H1 (cell line): Measurements from ENCODE around the gene SEPTIN5. TPM values are rescaled to one million over a fixed set of nuclear protein-coding genes. Genes with fewer than 3 reads are reported as not detected.

Source experiments
- CTCF ChIA-PET: fragments of 300-600 bp; sonication (Branson Sonifier 250); formaldehyde crosslinking; loops from one replicate; lab custom pipeline; 2021; ENCODE audit not compliant: partially characterized antibody; lab: Charles Lee
- POLR2A ChIA-PET: fragments of 300-600 bp; sonication (Branson Sonifier 250); formaldehyde crosslinking; loops from one replicate; lab custom pipeline; 2021; ENCODE audit warnings: inconsistent platforms; ENCODE audit not compliant: partially characterized antibody; lab: Charles Lee
- DNase-seq, 2 experiments: peaks; one replicate each; pipeline versions ENCODE4 v3.0.0 to v3.0.0-alpha.2; 2010 to 2022; ENCODE audit warnings: low spot score in 2 of 2, low read depth in 1 of 2, mixed read lengths in 1 of 2
- FAIRE-seq: peaks from 2 replicates; lab custom pipeline; 2011; peaks lifted over from hg19 to GRCh38; lab: Jason Lieb, UNC
- H2AFZ ChIP-seq: 2 replicates; pipeline ENCODE4 v1.8.1; 2012; ENCODE audit warnings: low read length, inconsistent platforms
- H2AK5ac ChIP-seq: 2 replicates; pipeline ENCODE4 v1.6.1; 2013; ENCODE audit warnings: low read depth, low read length
- H2BK120ac ChIP-seq: replicated peaks from 2 replicates; pipeline ENCODE3; 2013; ENCODE audit warnings: low read depth, low read length, inconsistent platforms
- H2BK12ac ChIP-seq: 2 replicates; pipeline ENCODE4 v1.6.1; 2013; ENCODE audit warnings: low read depth, low read length
- H2BK15ac ChIP-seq: 2 replicates; pipeline ENCODE4 v1.6.1; 2013; ENCODE audit warnings: low read length
- H2BK20ac ChIP-seq: 2 replicates; pipeline ENCODE4 v1.6.1; 2013; ENCODE audit warnings: low read length
- H2BK5ac ChIP-seq: 2 replicates; pipeline ENCODE4 v1.6.1; 2013; ENCODE audit warnings: low read depth, low read length
- H3K14ac ChIP-seq: 2 replicates; pipeline ENCODE4 v1.6.1; 2013; ENCODE audit warnings: inconsistent platforms; ENCODE audit not compliant: insufficient read length
- H3K18ac ChIP-seq: 2 replicates; pipeline ENCODE4 v1.6.1; 2013; ENCODE audit warnings: low read length; ENCODE audit errors: extremely low read depth
- H3K23ac ChIP-seq: 2 replicates; pipeline ENCODE4 v1.6.1; 2013; ENCODE audit warnings: inconsistent platforms; ENCODE audit not compliant: insufficient read length
- H3K23me2 ChIP-seq: 2 replicates; pipeline ENCODE4 v1.6.1; 2013; ENCODE audit warnings: low read depth, low read length
- H3K27ac ChIP-seq: 2 replicates; pipeline ENCODE4 v1.6.1; 2011; ENCODE audit warnings: low read depth, low read length, inconsistent platforms
- H3K27me3 ChIP-seq, 4 experiments: replicated peaks in 1 of 4; 1 replicate in 1 of 4; 2 replicates in 3 of 4; pipeline versions ENCODE4 v1.6.1 to v1.8.1; 2011 to 2013; ENCODE audit warnings: low read length in 3 of 4, mild to moderate bottlenecking in 3 of 4, inconsistent platforms in 2 of 4, mixed read lengths in 2 of 4, moderate library complexity in 1 of 4; ENCODE audit not compliant: control insufficient read depth in 3 of 4, insufficient read depth in 3 of 4; ENCODE audit errors: extremely low read depth in 1 of 4
- H3K36me3 ChIP-seq, 4 experiments: 2 replicates each; pipeline versions ENCODE4 v1.6.1 to v1.8.1; 2011 to 2013; ENCODE audit warnings: mild to moderate bottlenecking in 4 of 4, low read length in 3 of 4, moderate library complexity in 2 of 4, control low read depth in 1 of 4, inconsistent platforms in 1 of 4; ENCODE audit not compliant: insufficient read depth in 4 of 4, control insufficient read depth in 2 of 4
- H3K4ac ChIP-seq: replicated peaks from 2 replicates; pipeline ENCODE3; 2013; ENCODE audit warnings: low read length, low read depth, mixed read lengths, inconsistent platforms; ENCODE audit not compliant: insufficient read length
- H3K4me1 ChIP-seq, 4 experiments: replicated peaks in 1 of 4; 1 replicate in 1 of 4; 2 replicates in 3 of 4; pipeline versions ENCODE4 v1.6.1 to v1.8.1; 2011 to 2013; ENCODE audit warnings: low read length in 3 of 4, inconsistent platforms in 2 of 4, mixed read lengths in 1 of 4; ENCODE audit not compliant: insufficient read depth in 4 of 4, control insufficient read depth in 3 of 4
- H3K4me2 ChIP-seq, 2 experiments: 2 replicates each; pipeline versions ENCODE4 v1.6.1 to v1.8.1; 2011 to 2013; ENCODE audit warnings: low read depth in 2 of 2, low read length in 2 of 2, control low read depth in 1 of 2, inconsistent platforms in 1 of 2, mild to moderate bottlenecking in 1 of 2; ENCODE audit not compliant: insufficient read depth in 1 of 2
- H3K4me3 ChIP-seq, 4 experiments: fragments of 200-600, 300-600 bp in 1 of 4; sonication (generic), shearing (Covaris generic), sonication (Bioruptor Twin) in 1 of 4; 2 replicates each; pipeline versions ENCODE4 v1.5.1 to v1.8.1; 2011 to 2016; ENCODE audit warnings: low read length in 4 of 4, low read depth in 3 of 4, control low read depth in 2 of 4, inconsistent platforms in 2 of 4, mild to moderate bottlenecking in 2 of 4, mixed read lengths in 1 of 4, moderate library complexity in 1 of 4; ENCODE audit not compliant: insufficient read depth in 2 of 4; ENCODE audit errors: extremely low read depth in 1 of 4
- H3K56ac ChIP-seq: replicated peaks from 2 replicates; pipeline ENCODE3; 2013; ENCODE audit warnings: low read depth, mild to moderate bottlenecking, mixed read lengths, low read length, inconsistent platforms; ENCODE audit not compliant: insufficient read length
- H3K79me1 ChIP-seq: 2 replicates; pipeline ENCODE4 v1.6.1; 2013; ENCODE audit warnings: low read depth, low read length, control low read depth
- H3K79me2 ChIP-seq, 2 experiments: 2 replicates each; pipeline versions ENCODE4 v1.6.1 to v1.8.1; 2012 to 2013; ENCODE audit warnings: low read length in 2 of 2, mild to moderate bottlenecking in 2 of 2, inconsistent platforms in 1 of 2; ENCODE audit not compliant: insufficient read depth in 2 of 2, control insufficient read depth in 1 of 2
- H3K9ac ChIP-seq, 4 experiments: replicated peaks in 1 of 4; 1 replicate in 1 of 4; 2 replicates in 3 of 4; pipeline versions ENCODE4 v1.6.1 to v1.8.1; 2011 to 2013; ENCODE audit warnings: low read depth in 3 of 4, low read length in 3 of 4, control low read depth in 2 of 4, mild to moderate bottlenecking in 2 of 4, moderate library complexity in 2 of 4, inconsistent platforms in 1 of 4; ENCODE audit errors: extremely low read depth in 1 of 4
- H3K9me3 ChIP-seq, 2 experiments: 2 replicates each; pipeline versions ENCODE4 v1.6.1 to v1.8.1; 2012 to 2013; ENCODE audit warnings: mild to moderate bottlenecking in 2 of 2, moderate library complexity in 2 of 2, control low read depth in 1 of 2, inconsistent platforms in 1 of 2, low read depth in 1 of 2, low read length in 1 of 2, mixed read lengths in 1 of 2; ENCODE audit not compliant: insufficient read depth in 2 of 2
- H4K20me1 ChIP-seq, 2 experiments: replicated peaks in 1 of 2; 2 replicates each; pipeline versions ENCODE3 to v1.8.1; 2011 to 2013; ENCODE audit warnings: inconsistent platforms in 2 of 2, low read length in 2 of 2, mild to moderate bottlenecking in 1 of 2; ENCODE audit not compliant: insufficient read depth in 2 of 2, control insufficient read depth in 1 of 2
- H4K5ac ChIP-seq: 2 replicates; pipeline ENCODE4 v1.6.1; 2013; ENCODE audit warnings: low read length, low read depth, mixed read lengths, inconsistent platforms; ENCODE audit not compliant: insufficient read length
- H4K8ac ChIP-seq: 2 replicates; pipeline ENCODE4 v1.8.0; 2013; ENCODE audit warnings: mild to moderate bottlenecking, moderate library complexity, low read length, inconsistent platforms; ENCODE audit not compliant: insufficient read depth; ENCODE audit errors: extremely low read depth
- H4K91ac ChIP-seq: replicated peaks from 2 replicates; pipeline ENCODE3; 2013; ENCODE audit warnings: low read length, mixed read lengths, inconsistent platforms; ENCODE audit not compliant: insufficient read length
- ATF2 ChIP-seq: IDR thresholded peaks from 2 replicates; pipeline ENCODE4 v1.6.1; 2012; ENCODE audit warnings: low read length, inconsistent platforms
- BACH1 ChIP-seq: IDR thresholded peaks from 2 replicates; pipeline ENCODE4 v1.6.1; 2012; ENCODE audit warnings: low read length, improper control_type of control experiment
- CHD1 ChIP-seq: IDR thresholded peaks from 2 replicates; pipeline ENCODE4 v1.6.1; 2012; ENCODE audit warnings: low read depth, low read length, improper control_type of control experiment
- E2F6 ChIP-seq: IDR thresholded peaks from 2 replicates; pipeline ENCODE4 v1.6.1; 2012; ENCODE audit warnings: inconsistent platforms
- HDAC6 ChIP-seq: IDR thresholded peaks from one replicate; pipeline ENCODE4 v1.7.1; 2012; ENCODE audit warnings: low read depth, mild to moderate bottlenecking, inconsistent platforms, low read length, moderate library complexity
- PHF8 ChIP-seq: fragments of 200-600 bp; sonication (generic); conservative IDR thresholded peaks from 2 replicates; pipeline ENCODE4 v1.7.1; 2012; ENCODE audit warnings: low read depth, mild to moderate bottlenecking, inconsistent platforms, low read length, moderate library complexity
- RAD21 ChIP-seq, 2 experiments: IDR thresholded peaks in 1 of 2; conservative IDR thresholded peaks in 1 of 2; 2 replicates each; pipeline ENCODE4 v1.6.1; 2011; ENCODE audit warnings: low read depth in 2 of 2, low read length in 2 of 2, improper control_type of control experiment in 1 of 2, inconsistent platforms in 1 of 2, mild to moderate bottlenecking in 1 of 2, moderate library complexity in 1 of 2
- SIX5 ChIP-seq: IDR thresholded peaks from 2 replicates; pipeline ENCODE4 v1.6.1; 2011; ENCODE audit warnings: mild to moderate bottlenecking, low read depth, low read length
- WGBS, 2 experiments: shearing (Covaris generic) in 1 of 2; methylation state at CpG; one replicate each; pipeline versions ENCODE4 v1.1.6 to v1.1.7; 2013 to 2015; ENCODE audit warnings: low lambda C conversion rate in 2 of 2, mixed read lengths in 2 of 2, inconsistent platforms in 1 of 2, low coverage in 1 of 2, missing lambda C conversion rate in 1 of 2; ENCODE audit not compliant: insufficient replicate concordance in 2 of 2, insufficient coverage in 1 of 2, insufficient read length in 1 of 2; ENCODE audit errors: extremely low coverage in 1 of 2, missing lambda C conversion rate in 1 of 2; 5-methylcytosine and 5-hydroxymethylcytosine counted together
- polyA plus RNA-seq, 7 experiments: library from polyadenylated mRNA; depleted of rRNA in 3 of 7; stranded (reverse) in 5 of 7; unstranded in 2 of 7; fragments of >200 nt in 5 of 7; fragments of 200-250 nt in 2 of 7; gene quantifications; 1 replicate in 5 of 7; 2 replicates in 1 of 7; 4 replicates in 1 of 7; pipeline versions ENCODE4 v1.2.1 to v1.2.3, GENCODE V29; 2011 to 2013; ENCODE audit warnings: missing spikeins in 2 of 7, mixed read lengths in 2 of 7
- total RNA-seq: library from RNA; stranded (reverse); fragmentation: NEBNext Ultra II Directional; extraction: Animal tissue kit (Norgen Biotek cat#: 25700); gene quantifications from 2 replicates; pipeline ENCODE4 v1.2.1, GENCODE V29; 2021

Gene SEPTIN5
- total and polyA plus RNA-seq, 2 of the 8 experiments (the other 6 are each of a cell fraction or from before 2014, with no cell fraction given) = 6.0 to 8.6 TPM

GRCh38 chr22:19766240-19766510 lies 51.9 kb downstream of the SEPTIN5 start:
- POLR2A ChIA-PET = interaction anchor here (1.6 to 3.1 kb wide), 2 partner anchors 10 to 11 kb away, joined by 4 to 21 read pairs; no protein-coding TSS in a partner anchor
- Histone ChIP-seq H2AK5ac (no peak overlapping the region), H3K23ac (no peak overlapping the region), H3K27ac (no peak overlapping the region), H3K79me2 (no peaks in the 10 kb centered on the region), H3K4ac (no peak overlapping the region), H2BK120ac (no peak overlapping the region), H3K9ac (no peak overlapping the region), H3K27me3 (peaks cover 85 to 98% (median 94%) of the 10 kb centered on the region in 4 experiments), H3K36me3 (peaks cover 0 to 5% (median 0%) of the 10 kb centered on the region in 4 experiments; a peak in 1 of 8 replicates), H3K18ac (no peak overlapping the region), H2BK5ac (no peak overlapping the region), H2BK12ac (no peak overlapping the region), H4K20me1 (peaks cover 14 to 32% of the 10 kb centered on the region in 2 experiments), H3K79me1 (no peaks in the 10 kb centered on the region), H4K8ac (peak overlapping the region; percentile 40; the same call in 1 of the 2 replicates), H3K9me3 (no peaks in the 10 kb centered on the region), H4K91ac (no peak overlapping the region), H3K4me3 (peak overlapping the region in 1 of 4 experiments; percentile 44; a peak in 2 of 8 replicates), H3K4me2 (peak overlapping the region; percentile 61 to 62), H2AFZ (no peak overlapping the region), H3K14ac (no peak overlapping the region), H2BK20ac (no peak overlapping the region), H4K5ac (no peak overlapping the region), H2BK15ac (no peak overlapping the region), H3K23me2 (peaks cover 4% of the 10 kb centered on the region; the same call in 1 of the 2 replicates), H3K56ac (no peak overlapping the region), H3K4me1 (peaks cover 0 to 47% (median 32%) of the 10 kb centered on the region in 4 experiments; a peak in 6 of 7 replicates)
- CTCF ChIA-PET = interaction anchor here (1.0 to 5.6 kb wide), 5 partner anchors 12 to 157 kb away, joined by 3 to 48 read pairs (median 3); no protein-coding TSS in a partner anchor
- 0% methylated on average over 30 of the region's 36 CpGs; no CpG with 5 or more reads in 1 of the 2 experiments for WGBS, 2 experiments
- no peak for TF ChIP-seq CHD1
- TF ChIP-seq ATF2 = no peak
- no peak for TF ChIP-seq E2F6
- no peak for TF ChIP-seq SIX5
- TF ChIP-seq PHF8 = no peak
- TF ChIP-seq RAD21 (IDR thresholded peaks at IDR 0.05 in 1 of 2, conservative IDR thresholded peaks at IDR 0.05 in 1 of 2; ENCODE audit: low read depth in 2 of 2, low read length in 2 of 2) = no peak
- no peak for TF ChIP-seq BACH1
- TF ChIP-seq HDAC6 = no peak
- FAIRE-seq (no peak), DNase-seq (peak in 1 of 2 experiments; percentile 67)
